ENCODE results near the gene HS3ST5. TPM values are rescaled to one million over a fixed set of nuclear protein-coding genes. Genes with fewer than 3 reads are reported as not detected.

HS3ST5 gene
- polyA plus RNA-seq, 1 donor (not counting 4 experiments of a cell fraction or from before 2014, with no cell fraction given), result not detected

GRCh38 chr6:114362957-114363356 lies 20.1 kb upstream of the HS3ST5 start:
- TF ChIP-seq EZH2 (IDR thresholded peaks at IDR 0.05; ENCODE audit: low read length), result no peak
- no peak for TF ChIP-seq CTCF (optimal IDR thresholded peaks at IDR 0.05 in 1 of 3, IDR thresholded peaks at IDR 0.05 in 1 of 3, conservative IDR thresholded peaks at IDR 0.05 in 1 of 3; ENCODE audit: extremely low read depth in 1 of 3, insufficient read depth in 2 of 3, low read length in 3 of 3)
- H3K4me2 ChIP-seq (ENCODE audit: control insufficient read depth, extremely low read depth, insufficient read depth, low read depth, low read length), result no peak overlapping the region
- H3K4me1 ChIP-seq (ENCODE audit: control insufficient read depth, extremely low read depth, insufficient read depth, low read length), result no peaks in the 10 kb centered on the region
- FAIRE-seq (no peak), DNase-seq (ENCODE audit: low read depth, low spot score) (no peak)
- H4K20me1 ChIP-seq (ENCODE audit: control insufficient read depth, extremely low read depth, insufficient read depth, low read length), result no peaks in the 10 kb centered on the region
- no peaks in the 10 kb centered on the region for H3K36me3 ChIP-seq (ENCODE audit: control insufficient read depth in 2 of 2, extremely low read depth in 1 of 2, insufficient read depth in 2 of 2, low read length in 2 of 2)
- no peaks in the 10 kb centered on the region for H3K9me1 ChIP-seq (ENCODE audit: control insufficient read depth, extremely low read depth, insufficient read depth, low read length)
- dilution Hi-C loops (cut with MboI; ENCODE audit: extremely low pct_ligation_motif_present, low sequenced_read_pairs), result no loop called here
- H3K9ac ChIP-seq (ENCODE audit: control insufficient read depth, extremely low read depth, insufficient read depth, low read length), result no peak overlapping the region
- H3K79me2 ChIP-seq (ENCODE audit: control insufficient read depth, insufficient read depth, low read length), result no peaks in the 10 kb centered on the region
- no peaks in the 10 kb centered on the region for H3K27me3 ChIP-seq (ENCODE audit: control insufficient read depth, extremely low read depth, insufficient read depth, low read length)
- H3K9me3 ChIP-seq (ENCODE audit: control insufficient read depth, low read depth, low read length), result no peaks in the 10 kb centered on the region
- H2AFZ ChIP-seq (ENCODE audit: control insufficient read depth, low read length), result no peak overlapping the region
- H3K4me3 ChIP-seq (ENCODE audit: control insufficient read depth in 2 of 3, extremely low read depth in 1 of 3, insufficient read depth in 2 of 3, low read depth in 1 of 3, low read length in 3 of 3), result no peak overlapping the region
- H3K27ac ChIP-seq (ENCODE audit: control insufficient read depth, insufficient read depth, low read length), result no peak overlapping the region

- Histone ChIP-seq H2AFZ (ENCODE audit: control insufficient read depth, low read length) (no peak overlapping the region), H3K4me2 (ENCODE audit: control insufficient read depth, extremely low read depth, insufficient read depth, low read depth, low read length) (no peak overlapping the region), H3K4me3 (ENCODE audit: control insufficient read depth in 2 of 3, extremely low read depth in 1 of 3, insufficient read depth in 2 of 3, low read depth in 1 of 3, low read length in 3 of 3) (no peak overlapping the region), H3K4me1 (ENCODE audit: control insufficient read depth, extremely low read depth, insufficient read depth, low read length) (no peaks in the 10 kb centered on the region), H3K27ac (ENCODE audit: control insufficient read depth, insufficient read depth, low read length) (no peak overlapping the region), H3K9me3 (ENCODE audit: control insufficient read depth, low read depth, low read length) (no peaks in the 10 kb centered on the region), H4K20me1 (ENCODE audit: control insufficient read depth, extremely low read depth, insufficient read depth, low read length) (no peaks in the 10 kb centered on the region), H3K79me2 (ENCODE audit: control insufficient read depth, insufficient read depth, low read length) (no peaks in the 10 kb centered on the region), H3K36me3 (ENCODE audit: control insufficient read depth in 2 of 2, extremely low read depth in 1 of 2, insufficient read depth in 2 of 2, low read length in 2 of 2) (no peaks in the 10 kb centered on the region), H3K9me1 (ENCODE audit: control insufficient read depth, extremely low read depth, insufficient read depth, low read length) (no peaks in the 10 kb centered on the region), H3K9ac (ENCODE audit: control insufficient read depth, extremely low read depth, insufficient read depth, low read length) (no peak overlapping the region), H3K27me3 (ENCODE audit: control insufficient read depth, extremely low read depth, insufficient read depth, low read length) (no peaks in the 10 kb centered on the region)
- dilution Hi-C loops (cut with MboI; ENCODE audit: extremely low pct_ligation_motif_present, low sequenced_read_pairs), result no loop called here
- FAIRE-seq (no peak), DNase-seq (ENCODE audit: low read depth, low spot score) (no peak)
- TF ChIP-seq EZH2 (IDR thresholded peaks at IDR 0.05; ENCODE audit: low read length) (no peak), CTCF (optimal IDR thresholded peaks at IDR 0.05 in 1 of 3, IDR thresholded peaks at IDR 0.05 in 1 of 3, conservative IDR thresholded peaks at IDR 0.05 in 1 of 3; ENCODE audit: extremely low read depth in 1 of 3, insufficient read depth in 2 of 3, low read length in 3 of 3) (no peak)
Measured at GRCh38 chr6:114362396-114362795, 19.6 kb upstream of the HS3ST5 start.
